ENCODE results near the gene SKAP1.

Gene SKAP1

GRCh38 chr17:48110761-48111160 lies 319.3 kb downstream of the SKAP1 start:
- Histone ChIP-seq H3K4me2 (ENCODE audit: low read length) (peak overlapping the region; percentile 71), H3K9ac (ENCODE audit: low read length) (peak overlapping the region; percentile 98), H3K4me1 (ENCODE audit: low read length) (peaks cover 54% of the 10 kb centered on the region), H4K20me1 (ENCODE audit: insufficient read depth, low read length) (no peaks in the 10 kb centered on the region), H3K4me3 (ENCODE audit: low read length) (peak overlapping the region; percentile 95), H2AFZ (ENCODE audit: low read depth, low read length) (no peak overlapping the region), H3K79me2 (ENCODE audit: low read length) (peaks cover 79% of the 10 kb centered on the region), H3K9me3 (ENCODE audit: insufficient read depth, low read length) (no peaks in the 10 kb centered on the region), H3K27ac (ENCODE audit: low read length) (peak overlapping the region; percentile 93), H3K27me3 (ENCODE audit: low read depth, low read length) (no peaks in the 10 kb centered on the region), H3K36me3 (replicated peaks; ENCODE audit: low read depth, low read length) (peaks cover 18% of the 10 kb centered on the region)
- TF ChIP-seq EZH2phosphoT487 (IDR thresholded peaks at IDR 0.05; ENCODE audit: low read depth): no peak
- TF ChIP-seq CTCF (IDR thresholded peaks at IDR 0.05; ENCODE audit: low read depth, low read length): no peak

GRCh38 chr17:48107137-48108055 lies 322.6 kb downstream of the SKAP1 start, which contains the start of gene SNX11:
Gene SNX11 (plus strand): TSS chr17:48107766. CDS start chr17:48112044, 4,278 bp downstream.
- H4K20me1 ChIP-seq (ENCODE audit: insufficient read depth, low read length): no peaks in the 10 kb centered on the region
- H3K27ac ChIP-seq (ENCODE audit: low read length): peak within 1 kb of the TSS; percentile 93
- peaks cover 5% of the 10 kb centered on the region for H3K36me3 ChIP-seq (replicated peaks; ENCODE audit: low read depth, low read length)
- H3K9me3 ChIP-seq (ENCODE audit: insufficient read depth, low read length): no peaks in the 10 kb centered on the region
- H3K9ac ChIP-seq (ENCODE audit: low read length): peak within 1 kb of the TSS; percentile 98
- H3K4me3 ChIP-seq (ENCODE audit: low read length): peak within 1 kb of the TSS; percentile 95
- TF ChIP-seq CTCF (IDR thresholded peaks at IDR 0.05; ENCODE audit: low read depth, low read length) (no peak), EZH2phosphoT487 (IDR thresholded peaks at IDR 0.05; ENCODE audit: low read depth) (no peak)
- peaks cover 46% of the 10 kb centered on the region for H3K79me2 ChIP-seq (ENCODE audit: low read length)
- peaks cover 40% of the 10 kb centered on the region for H3K4me1 ChIP-seq (ENCODE audit: low read length)
- H2AFZ ChIP-seq (ENCODE audit: low read depth, low read length): peak within 1 kb of the TSS; percentile 87
- no peaks in the 10 kb centered on the region for H3K27me3 ChIP-seq (ENCODE audit: low read depth, low read length)
- H3K4me2 ChIP-seq (ENCODE audit: low read length): peak within 1 kb of the TSS; percentile 90

- Histone ChIP-seq H3K27me3 (ENCODE audit: low read depth, low read length) (no peaks in the 10 kb centered on the region), H3K4me2 (ENCODE audit: low read length) (peak overlapping the region; percentile 90), H4K20me1 (ENCODE audit: insufficient read depth, low read length) (no peaks in the 10 kb centered on the region), H3K79me2 (ENCODE audit: low read length) (peaks cover 40% of the 10 kb centered on the region), H3K27ac (ENCODE audit: low read length) (peak overlapping the region; percentile 93), H3K36me3 (replicated peaks; ENCODE audit: low read depth, low read length) (no peaks in the 10 kb centered on the region), H3K4me1 (ENCODE audit: low read length) (peaks cover 40% of the 10 kb centered on the region), H3K9me3 (ENCODE audit: insufficient read depth, low read length) (no peaks in the 10 kb centered on the region), H2AFZ (ENCODE audit: low read depth, low read length) (peak overlapping the region; percentile 87; the same call in 1 of the 2 replicates), H3K9ac (ENCODE audit: low read length) (peak overlapping the region; percentile 98), H3K4me3 (ENCODE audit: low read length) (peak overlapping the region; percentile 95)
- TF ChIP-seq EZH2phosphoT487 (IDR thresholded peaks at IDR 0.05; ENCODE audit: low read depth): no peak
These were observed 323.2 kb downstream of the SKAP1 start for GRCh38 chr17:48106802-48107136.

DNA sequence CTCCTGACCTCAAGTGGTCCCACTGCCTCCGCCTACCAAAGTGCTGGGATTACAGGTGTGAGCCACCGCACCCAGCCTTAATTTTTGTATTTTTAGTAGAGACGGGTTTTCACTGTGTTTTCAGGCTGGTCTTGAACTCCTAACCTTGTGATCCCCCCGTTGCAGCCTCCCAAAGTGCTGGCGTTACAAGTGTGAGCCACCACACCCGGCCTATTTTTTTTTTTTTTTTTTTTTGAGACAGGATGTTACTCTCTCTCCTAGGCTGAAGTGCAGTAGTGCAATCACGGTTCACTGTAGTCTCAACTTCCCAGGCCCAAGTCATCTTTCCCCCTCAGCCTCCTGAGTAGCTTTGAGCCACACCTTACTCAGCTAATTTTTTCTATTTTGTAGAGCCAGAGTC lies 325.6 kb downstream of the SKAP1 start:
- H3K36me3 ChIP-seq (replicated peaks; ENCODE audit: low read depth, low read length): no peaks in the 10 kb centered on the region
- no peak overlapping the region for H3K4me3 ChIP-seq (ENCODE audit: low read length)
- H3K27me3 ChIP-seq (ENCODE audit: low read depth, low read length): no peaks in the 10 kb centered on the region
- H2AFZ ChIP-seq (ENCODE audit: low read depth, low read length): no peak overlapping the region
- H3K4me2 ChIP-seq (ENCODE audit: low read length): no peak overlapping the region
- no peak overlapping the region for H3K9ac ChIP-seq (ENCODE audit: low read length)
- peaks cover 7% of the 10 kb centered on the region for H4K20me1 ChIP-seq (ENCODE audit: insufficient read depth, low read length)
- H3K4me1 ChIP-seq (ENCODE audit: low read length): peaks cover 26% of the 10 kb centered on the region
- TF ChIP-seq CTCF (IDR thresholded peaks at IDR 0.05; ENCODE audit: low read depth, low read length) (no peak), EZH2phosphoT487 (IDR thresholded peaks at IDR 0.05; ENCODE audit: low read depth) (no peak)
- no peak overlapping the region for H3K27ac ChIP-seq (ENCODE audit: low read length)
- H3K79me2 ChIP-seq (ENCODE audit: low read length): peaks cover 37% of the 10 kb centered on the region
- no peaks in the 10 kb centered on the region for H3K9me3 ChIP-seq (ENCODE audit: insufficient read depth, low read length)
